Liver (tissue), 9 donors: ENCODE measurements around the gene VPS37B. TPM values are rescaled to one million over a fixed set of nuclear protein-coding genes. Genes with fewer than 3 reads are reported as not detected.

Experiments used
- DNase-seq: peaks from one replicate; pipeline ENCODE4 v3.0.0-alpha.2; 2017; ENCODE audit warnings: low spot score
- H3K27ac ChIP-seq, 2 donors: one replicate each; pipeline ENCODE4 v1.7.0; 2013; ENCODE audit warnings: inconsistent platforms in 2 of 2, low read length in 2 of 2, control low read depth in 1 of 2, low read depth in 1 of 2, mild to moderate bottlenecking in 1 of 2
- H3K27me3 ChIP-seq, 4 donors: one replicate each; pipeline versions ENCODE4 v1.6.1 to v1.7.0; 2013; ENCODE audit warnings: low read length in 3 of 4, inconsistent platforms in 1 of 4, mild to moderate bottlenecking in 1 of 4, moderate library complexity in 1 of 4; ENCODE audit not compliant: control insufficient read depth in 4 of 4, insufficient read depth in 4 of 4
- H3K36me3 ChIP-seq, 4 donors: one replicate each; pipeline versions ENCODE4 v1.6.1 to v1.7.0; 2013; ENCODE audit warnings: low read length in 3 of 4, mild to moderate bottlenecking in 3 of 4, low read depth in 1 of 4, moderate library complexity in 1 of 4; ENCODE audit not compliant: control insufficient read depth in 4 of 4, insufficient read depth in 3 of 4
- H3K4me1 ChIP-seq, 4 donors: one replicate each; pipeline versions ENCODE4 v1.6.1 to v1.7.0; 2013; ENCODE audit warnings: low read length in 3 of 4, mild to moderate bottlenecking in 3 of 4, moderate library complexity in 1 of 4; ENCODE audit not compliant: control insufficient read depth in 4 of 4, insufficient read depth in 4 of 4
- H3K4me3 ChIP-seq, 3 donors: one replicate each; pipeline versions ENCODE4 v1.6.1 to v1.7.0; 2013; ENCODE audit warnings: low read length in 3 of 3, control low read depth in 1 of 3, low read depth in 1 of 3, mild to moderate bottlenecking in 1 of 3
- H3K9ac ChIP-seq, 2 donors: one replicate each; pipeline ENCODE4 v1.7.0; 2013; ENCODE audit warnings: low read length in 2 of 2, mild to moderate bottlenecking in 2 of 2, moderate library complexity in 2 of 2, control low read depth in 1 of 2, low read depth in 1 of 2
- H3K9me3 ChIP-seq, 4 donors: one replicate each; pipeline versions ENCODE4 v1.6.1 to v1.7.0; 2013; ENCODE audit warnings: low read length in 3 of 4; ENCODE audit not compliant: control insufficient read depth in 4 of 4
- ATF3 ChIP-seq: IDR thresholded peaks from 2 replicates; pipeline ENCODE4 v1.6.1; 2016; ENCODE audit warnings: antibody characterized with exemption
- FOXA1 ChIP-seq: IDR thresholded peaks from 2 replicates; pipeline ENCODE4 v1.6.1; 2016; ENCODE audit warnings: antibody characterized with exemption
- FOXA2 ChIP-seq: IDR thresholded peaks from 2 replicates; pipeline ENCODE4 v1.6.1; 2016; ENCODE audit warnings: antibody characterized with exemption
- GABPA ChIP-seq, 2 donors: IDR thresholded peaks in 1 of 2; conservative IDR thresholded peaks in 1 of 2; 2 replicates each; pipeline ENCODE4 v1.6.1; 2016; ENCODE audit warnings: antibody characterized with exemption in 2 of 2, mild to moderate bottlenecking in 1 of 2, moderate library complexity in 1 of 2
- HNF4A ChIP-seq, 2 donors: conservative IDR thresholded peaks; 2 replicates each; pipeline ENCODE4 v1.6.1; 2016; ENCODE audit warnings: antibody characterized with exemption in 2 of 2, mild to moderate bottlenecking in 2 of 2
- HNF4G ChIP-seq: IDR thresholded peaks from 2 replicates; pipeline ENCODE4 v1.6.1; 2016; ENCODE audit warnings: antibody characterized with exemption
- JUND ChIP-seq, 2 donors: IDR thresholded peaks; 2 replicates each; pipeline ENCODE4 v1.6.1; 2016; ENCODE audit warnings: antibody characterized with exemption in 2 of 2
- MAX ChIP-seq: IDR thresholded peaks from 2 replicates; pipeline ENCODE4 v1.6.1; 2016; ENCODE audit warnings: antibody characterized with exemption
- NR2F2 ChIP-seq: IDR thresholded peaks from 2 replicates; pipeline ENCODE4 v1.6.1; 2016; ENCODE audit warnings: antibody characterized with exemption
- RAD21 ChIP-seq, 2 donors: IDR thresholded peaks; 2 replicates each; pipeline ENCODE4 v1.6.1; 2016; ENCODE audit warnings: antibody characterized with exemption in 2 of 2, mild to moderate bottlenecking in 2 of 2
- RXRA ChIP-seq, 2 donors: IDR thresholded peaks; 2 replicates each; pipeline ENCODE4 v1.6.1; 2017 to 2018; ENCODE audit warnings: antibody characterized with exemption in 2 of 2, mild to moderate bottlenecking in 1 of 2
- SP1 ChIP-seq: IDR thresholded peaks from 2 replicates; pipeline ENCODE4 v1.6.1; 2018; ENCODE audit warnings: antibody characterized with exemption, mild to moderate bottlenecking
- TAF1 ChIP-seq: conservative IDR thresholded peaks from 2 replicates; pipeline ENCODE4 v1.6.1; 2016; ENCODE audit warnings: antibody characterized with exemption, mild to moderate bottlenecking
- ZBTB33 ChIP-seq: IDR thresholded peaks from 2 replicates; pipeline ENCODE4 v1.6.1; 2016; ENCODE audit warnings: antibody characterized with exemption
- WGBS: extraction: QIAGEN DNeasy Blood & Tissue Kit; methylation state at CpG from one replicate; pipeline ENCODE4 v1.1.7; 2013; 5-methylcytosine and 5-hydroxymethylcytosine counted together
- polyA plus RNA-seq, 2 donors: library from polyadenylated mRNA; stranded (reverse) in 1 of 2; unstranded in 1 of 2; fragments of 200-250 nt in 1 of 2; fragments of >200 nt in 1 of 2; fragmentation: Nextera tagmentation in 1 of 2; extraction: Ambion mirVana in 1 of 2; gene quantifications; one replicate each; pipeline versions ENCODE4 v1.2.1 to v1.2.3, GENCODE V29; 2013 to 2015
- total RNA-seq, 2 donors: library from RNA; depleted of rRNA; stranded (reverse); fragments of >200 nt; gene quantifications; one replicate each; pipeline ENCODE4 v1.2.3, GENCODE V29; 2014
- TF ChIP-seq, protein P1 (sequence below): IDR thresholded peaks from 2 replicates; pipeline ENCODE4 v1.6.1; 2016; ENCODE audit warnings: antibody characterized with exemption, mild to moderate bottlenecking
- donor health status: healthy.
- donor health status: healthy.
- donor health status: healthy.
- donor health status: healthy.
- donor health status: healthy.

The VPS37B gene
- total and polyA plus RNA-seq, 4 donors, result 2.3 to 6.8 (median 3.8) TPM

GRCh38 chr12:122855071-122855829 lies 40.7 kb downstream of the VPS37B start (continued):
- TF ChIP-seq HNF4G (no peak), FOXA2 (no peak)

GRCh38 chr12:122854554-122854953 lies 41.4 kb downstream of the VPS37B start:
- 98% methylated on average over 17 of the region's 17 CpGs for WGBS
- peaks cover 0 to 21% (median 12%) of the 10 kb centered on the region in 4 donors for H3K36me3 ChIP-seq
- no peaks in the 10 kb centered on the region for H3K9me3 ChIP-seq
- no peak overlapping the region for H3K9ac ChIP-seq
- H3K4me3 ChIP-seq, result no peak overlapping the region
- H3K27ac ChIP-seq, result no peak overlapping the region
- DNase-seq, result no peak
- H3K27me3 ChIP-seq, result no peaks in the 10 kb centered on the region
- no peak for TF ChIP-seq RAD21 (IDR thresholded peaks at IDR 0.05)
- no peaks in the 10 kb centered on the region for H3K4me1 ChIP-seq

GRCh38 chr12:122853582-122854245 lies 42.2 kb downstream of the VPS37B start:
- H3K9ac ChIP-seq, result no peak overlapping the region
- no peak overlapping the region for H3K27ac ChIP-seq
- peaks cover 0 to 22% (median 12%) of the 10 kb centered on the region in 4 donors for H3K36me3 ChIP-seq
- 94% methylated on average over 17 of the region's 17 CpGs for WGBS
- no peaks in the 10 kb centered on the region for H3K9me3 ChIP-seq
- H3K4me3 ChIP-seq, result no peak overlapping the region
- no peak for DNase-seq
- H3K27me3 ChIP-seq, result no peaks in the 10 kb centered on the region
- H3K4me1 ChIP-seq, result no peaks in the 10 kb centered on the region
- no peak for TF ChIP-seq FOXA2
- TF ChIP-seq, protein P1, sequence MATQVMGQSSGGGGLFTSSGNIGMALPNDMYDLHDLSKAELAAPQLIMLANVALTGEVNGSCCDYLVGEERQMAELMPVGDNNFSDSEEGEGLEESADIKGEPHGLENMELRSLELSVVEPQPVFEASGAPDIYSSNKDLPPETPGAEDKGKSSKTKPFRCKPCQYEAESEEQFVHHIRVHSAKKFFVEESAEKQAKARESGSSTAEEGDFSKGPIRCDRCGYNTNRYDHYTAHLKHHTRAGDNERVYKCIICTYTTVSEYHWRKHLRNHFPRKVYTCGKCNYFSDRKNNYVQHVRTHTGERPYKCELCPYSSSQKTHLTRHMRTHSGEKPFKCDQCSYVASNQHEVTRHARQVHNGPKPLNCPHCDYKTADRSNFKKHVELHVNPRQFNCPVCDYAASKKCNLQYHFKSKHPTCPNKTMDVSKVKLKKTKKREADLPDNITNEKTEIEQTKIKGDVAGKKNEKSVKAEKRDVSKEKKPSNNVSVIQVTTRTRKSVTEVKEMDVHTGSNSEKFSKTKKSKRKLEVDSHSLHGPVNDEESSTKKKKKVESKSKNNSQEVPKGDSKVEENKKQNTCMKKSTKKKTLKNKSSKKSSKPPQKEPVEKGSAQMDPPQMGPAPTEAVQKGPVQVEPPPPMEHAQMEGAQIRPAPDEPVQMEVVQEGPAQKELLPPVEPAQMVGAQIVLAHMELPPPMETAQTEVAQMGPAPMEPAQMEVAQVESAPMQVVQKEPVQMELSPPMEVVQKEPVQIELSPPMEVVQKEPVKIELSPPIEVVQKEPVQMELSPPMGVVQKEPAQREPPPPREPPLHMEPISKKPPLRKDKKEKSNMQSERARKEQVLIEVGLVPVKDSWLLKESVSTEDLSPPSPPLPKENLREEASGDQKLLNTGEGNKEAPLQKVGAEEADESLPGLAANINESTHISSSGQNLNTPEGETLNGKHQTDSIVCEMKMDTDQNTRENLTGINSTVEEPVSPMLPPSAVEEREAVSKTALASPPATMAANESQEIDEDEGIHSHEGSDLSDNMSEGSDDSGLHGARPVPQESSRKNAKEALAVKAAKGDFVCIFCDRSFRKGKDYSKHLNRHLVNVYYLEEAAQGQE, result no peak
- no peak for TF ChIP-seq SP1

- no peaks in the 10 kb centered on the region for H3K4me1 ChIP-seq
- no peaks in the 10 kb centered on the region for H3K9me3 ChIP-seq
- no peaks in the 10 kb centered on the region for H3K27me3 ChIP-seq
- no peak overlapping the region for H3K4me3 ChIP-seq
- no peak overlapping the region for H3K9ac ChIP-seq
- 78% methylated on average over 18 of the region's 18 CpGs for WGBS
- no peak overlapping the region for H3K27ac ChIP-seq
- H3K36me3 ChIP-seq, result peaks cover 0 to 19% (median 12%) of the 10 kb centered on the region in 4 donors
- DNase-seq, result no peak
- TF ChIP-seq MAX (no peak), HNF4A (conservative IDR thresholded peaks at IDR 0.05) (no peak), TAF1 (no peak), SP1 (no peak), ZBTB33 (no peak), HNF4G (no peak), GABPA (IDR thresholded peaks at IDR 0.05 in 1 of 2, conservative IDR thresholded peaks at IDR 0.05 in 1 of 2) (no peak), JUND (IDR thresholded peaks at IDR 0.05) (no peak), ATF3 (no peak), NR2F2 (no peak), RXRA (IDR thresholded peaks at IDR 0.05) (no peak), FOXA1 (no peak), FOXA2 (no peak)
These were observed 43.3 kb downstream of the VPS37B start for GRCh38 chr12:122852336-122853275.
